Neural cell (in vitro differentiated cells): ENCODE measurements around the gene PRDX6. TPM values are rescaled to one million over a fixed set of nuclear protein-coding genes. Genes with fewer than 3 reads are reported as not detected.

ENCODE experiments used
- H2AFZ ChIP-seq: fragments of 200-600, 300-800 bp; sonication (generic), shearing (Covaris generic); 2 replicates; pipeline ENCODE4 v1.6.0; 2014; ENCODE audit warnings: low read depth, mild to moderate bottlenecking, antibody characterized with exemption, low read length, moderate library complexity
- H3F3A ChIP-seq: fragments of 200-600 bp; shearing (Covaris generic); 2 replicates; pipeline ENCODE4 v1.6.1; 2016; ENCODE audit warnings: mild to moderate bottlenecking, moderate library complexity, mixed read lengths, antibody characterized with exemption, low read length; ENCODE audit not compliant: insufficient read depth, poor library complexity, severe bottlenecking
- H3K27ac ChIP-seq: fragments of 200-600, 300-800 bp; sonication (generic), shearing (Covaris generic); 2 replicates; pipeline ENCODE4 v1.5.1; 2014; ENCODE audit warnings: mild to moderate bottlenecking, low read length, moderate library complexity
- H3K27me3 ChIP-seq: fragments of 300-800, 200-600 bp; sonication (generic), shearing (Covaris generic); 2 replicates; pipeline ENCODE4 v1.6.0; 2014; ENCODE audit warnings: mild to moderate bottlenecking, low read depth, low read length, moderate library complexity; ENCODE audit not compliant: insufficient read depth
- H3K36me3 ChIP-seq: fragments of 300-800, 200-600 bp; sonication (generic), shearing (Covaris generic); 2 replicates; pipeline ENCODE4 v1.5.1; 2014; ENCODE audit warnings: mild to moderate bottlenecking, antibody characterized with exemption, low read length, moderate library complexity; ENCODE audit not compliant: insufficient read depth
- H3K4me2 ChIP-seq: fragments of 300-800, 200-600 bp; sonication (generic), shearing (Covaris generic); 2 replicates; pipeline ENCODE4 v1.6.0; 2014; ENCODE audit warnings: mild to moderate bottlenecking, low read length
- H3K4me3 ChIP-seq: fragments of 300-800, 200-600 bp; sonication (generic), shearing (Covaris generic); 2 replicates; pipeline ENCODE4 v1.5.1; 2014; ENCODE audit warnings: mild to moderate bottlenecking, low read length, moderate library complexity
- H3K79me2 ChIP-seq: fragments of 200-600 bp; shearing (Covaris generic); replicated peaks from 2 replicates; pipeline ENCODE4 v1.6.0; 2014; ENCODE audit warnings: mild to moderate bottlenecking, low read length, moderate library complexity; ENCODE audit not compliant: insufficient read depth
- H3K9ac ChIP-seq: fragments of 300-800, 200-600 bp; sonication (generic), shearing (Covaris generic); 2 replicates; pipeline ENCODE4 v1.6.1; 2016; ENCODE audit warnings: mild to moderate bottlenecking, low read length, mixed read lengths
- H3K9me2 ChIP-seq: fragments of 200-600 bp; shearing (Covaris generic); 2 replicates; pipeline ENCODE4 v1.6.1; 2016; ENCODE audit warnings: mild to moderate bottlenecking, low read length, mixed read lengths; ENCODE audit not compliant: insufficient read depth
- H3K9me3 ChIP-seq: fragments of 200-600, 300-800 bp; sonication (generic), shearing (Covaris generic); 2 replicates; pipeline ENCODE4 v1.6.1; 2016; ENCODE audit warnings: mild to moderate bottlenecking, mixed run types, low read length, moderate library complexity, mixed read lengths
- H4K20me1 ChIP-seq: fragments of 200-600 bp; shearing (Covaris generic); 2 replicates; pipeline ENCODE4 v1.6.1; 2016; ENCODE audit warnings: mild to moderate bottlenecking, mixed run types; ENCODE audit not compliant: insufficient read depth
- CTCF ChIP-seq: fragments of 450-650 bp; IDR thresholded peaks from 2 replicates; pipeline ENCODE4 v1.5.1; 2014; ENCODE audit warnings: antibody characterized with exemption, mild to moderate bottlenecking, moderate library complexity; ENCODE audit not compliant: poor library complexity, severe bottlenecking
- EP300 ChIP-seq: fragments of 450-650 bp; conservative IDR thresholded peaks from 2 replicates; pipeline ENCODE4 v1.6.1; 2014; ENCODE audit warnings: antibody characterized with exemption, mild to moderate bottlenecking, moderate library complexity; ENCODE audit not compliant: poor library complexity, severe bottlenecking
- EZH2 ChIP-seq: fragments of 200-600, 300-800 bp; shearing (Covaris generic), sonication (generic); IDR thresholded peaks from 2 replicates; pipeline ENCODE4 v1.6.1; 2014; ENCODE audit warnings: antibody characterized with exemption, low read length, borderline replicate concordance, mild to moderate bottlenecking; ENCODE audit not compliant: insufficient read depth, poor library complexity, severe bottlenecking
- MXI1 ChIP-seq: fragments of 450-650 bp; conservative IDR thresholded peaks from 2 replicates; pipeline ENCODE4 v1.6.1; 2014; ENCODE audit warnings: antibody characterized with exemption, mild to moderate bottlenecking; ENCODE audit not compliant: poor library complexity, severe bottlenecking
- POLR2AphosphoS5 ChIP-seq: IDR thresholded peaks from 2 replicates; pipeline ENCODE4 v1.6.1; 2012
- RAD21 ChIP-seq: fragments of 450-650 bp; conservative IDR thresholded peaks from 2 replicates; pipeline ENCODE4 v1.6.1; 2014; ENCODE audit warnings: antibody characterized with exemption, mild to moderate bottlenecking, moderate library complexity
- REST ChIP-seq: IDR thresholded peaks from 2 replicates; pipeline ENCODE4 v1.6.1; 2012; ENCODE audit warnings: borderline replicate concordance
- SMC3 ChIP-seq: fragments of 450-650 bp; conservative IDR thresholded peaks from 2 replicates; pipeline ENCODE4 v1.6.1; 2014; ENCODE audit warnings: antibody characterized with exemption, mild to moderate bottlenecking, moderate library complexity; ENCODE audit not compliant: poor library complexity
- TAF1 ChIP-seq: IDR thresholded peaks from 2 replicates; pipeline ENCODE4 v1.6.1; 2012; ENCODE audit warnings: low read depth
- polyA plus RNA-seq: library from polyadenylated mRNA; depleted of rRNA; stranded (reverse); fragments of >200 nt; gene quantifications from 2 replicates; pipeline ENCODE4 v1.2.3, GENCODE V29; 2014

Gene PRDX6
- polyA plus RNA-seq, 1 donor from 2014 or later, result 118 TPM

- Histone ChIP-seq H3K9me2 (no peaks in the 10 kb centered on the region), H3K36me3 (no peaks in the 10 kb centered on the region), H3K27me3 (no peaks in the 10 kb centered on the region), H3K79me2 (no peaks in the 10 kb centered on the region), H3K4me2 (no peak overlapping the region), H3K9me3 (no peaks in the 10 kb centered on the region), H2AFZ (no peak overlapping the region), H3F3A (no peaks in the 10 kb centered on the region), H3K4me3 (no peak overlapping the region), H3K9ac (no peak overlapping the region), H4K20me1 (no peaks in the 10 kb centered on the region), H3K27ac (no peak overlapping the region)
- TF ChIP-seq EP300 (no peak), POLR2AphosphoS5 (no peak), EZH2 (no peak), CTCF (no peak), TAF1 (no peak), RAD21 (no peak), REST (no peak), SMC3 (no peak), MXI1 (no peak)
Measured at GRCh38 chr1:173523329-173523728, 46.2 kb downstream of the PRDX6 start.

GRCh38 chr1:173525926-173526325 is 48.8 kb downstream of the PRDX6 start:
- no peaks in the 10 kb centered on the region for H3K79me2 ChIP-seq
- H4K20me1 ChIP-seq, result no peaks in the 10 kb centered on the region
- no peaks in the 10 kb centered on the region for H3K27me3 ChIP-seq
- H3K4me2 ChIP-seq, result no peak overlapping the region
- H3K4me3 ChIP-seq, result no peak overlapping the region
- TF ChIP-seq MXI1, result no peak
- TF ChIP-seq RAD21, result no peak
- no peak overlapping the region for H2AFZ ChIP-seq
- H3K36me3 ChIP-seq, result no peaks in the 10 kb centered on the region
- no peak overlapping the region for H3K9ac ChIP-seq
- no peaks in the 10 kb centered on the region for H3K9me2 ChIP-seq
- H3F3A ChIP-seq, result no peaks in the 10 kb centered on the region
- no peaks in the 10 kb centered on the region for H3K9me3 ChIP-seq
- H3K27ac ChIP-seq, result no peak overlapping the region
